Neural cell (in vitro differentiated cells): ENCODE data around the gene POLR3B. TPM values are rescaled to one million over a fixed set of nuclear protein-coding genes. Genes with fewer than 3 reads are reported as not detected.

Experiments
- H2AFZ ChIP-seq: fragments of 200-600, 300-800 bp; sonication (generic), shearing (Covaris generic); 2 replicates; pipeline ENCODE4 v1.6.0; 2014; ENCODE audit warnings: low read depth, mild to moderate bottlenecking, antibody characterized with exemption, low read length, moderate library complexity
- H3F3A ChIP-seq: fragments of 200-600 bp; shearing (Covaris generic); 2 replicates; pipeline ENCODE4 v1.6.1; 2016; ENCODE audit warnings: mild to moderate bottlenecking, moderate library complexity, mixed read lengths, antibody characterized with exemption, low read length; ENCODE audit not compliant: insufficient read depth, poor library complexity, severe bottlenecking
- H3K27ac ChIP-seq: fragments of 200-600, 300-800 bp; sonication (generic), shearing (Covaris generic); 2 replicates; pipeline ENCODE4 v1.5.1; 2014; ENCODE audit warnings: mild to moderate bottlenecking, low read length, moderate library complexity
- H3K27me3 ChIP-seq: fragments of 300-800, 200-600 bp; sonication (generic), shearing (Covaris generic); 2 replicates; pipeline ENCODE4 v1.6.0; 2014; ENCODE audit warnings: mild to moderate bottlenecking, low read depth, low read length, moderate library complexity; ENCODE audit not compliant: insufficient read depth
- H3K36me3 ChIP-seq: fragments of 300-800, 200-600 bp; sonication (generic), shearing (Covaris generic); 2 replicates; pipeline ENCODE4 v1.5.1; 2014; ENCODE audit warnings: mild to moderate bottlenecking, antibody characterized with exemption, low read length, moderate library complexity; ENCODE audit not compliant: insufficient read depth
- H3K4me2 ChIP-seq: fragments of 300-800, 200-600 bp; sonication (generic), shearing (Covaris generic); 2 replicates; pipeline ENCODE4 v1.6.0; 2014; ENCODE audit warnings: mild to moderate bottlenecking, low read length
- H3K4me3 ChIP-seq: fragments of 300-800, 200-600 bp; sonication (generic), shearing (Covaris generic); 2 replicates; pipeline ENCODE4 v1.5.1; 2014; ENCODE audit warnings: mild to moderate bottlenecking, low read length, moderate library complexity
- H3K79me2 ChIP-seq: fragments of 200-600 bp; shearing (Covaris generic); replicated peaks from 2 replicates; pipeline ENCODE4 v1.6.0; 2014; ENCODE audit warnings: mild to moderate bottlenecking, low read length, moderate library complexity; ENCODE audit not compliant: insufficient read depth
- H3K9ac ChIP-seq: fragments of 300-800, 200-600 bp; sonication (generic), shearing (Covaris generic); 2 replicates; pipeline ENCODE4 v1.6.1; 2016; ENCODE audit warnings: mild to moderate bottlenecking, low read length, mixed read lengths
- H3K9me2 ChIP-seq: fragments of 200-600 bp; shearing (Covaris generic); 2 replicates; pipeline ENCODE4 v1.6.1; 2016; ENCODE audit warnings: mild to moderate bottlenecking, low read length, mixed read lengths; ENCODE audit not compliant: insufficient read depth
- H3K9me3 ChIP-seq: fragments of 200-600, 300-800 bp; sonication (generic), shearing (Covaris generic); 2 replicates; pipeline ENCODE4 v1.6.1; 2016; ENCODE audit warnings: mild to moderate bottlenecking, mixed run types, low read length, moderate library complexity, mixed read lengths
- H4K20me1 ChIP-seq: fragments of 200-600 bp; shearing (Covaris generic); 2 replicates; pipeline ENCODE4 v1.6.1; 2016; ENCODE audit warnings: mild to moderate bottlenecking, mixed run types; ENCODE audit not compliant: insufficient read depth
- EP300 ChIP-seq: fragments of 450-650 bp; conservative IDR thresholded peaks from 2 replicates; pipeline ENCODE4 v1.6.1; 2014; ENCODE audit warnings: antibody characterized with exemption, mild to moderate bottlenecking, moderate library complexity; ENCODE audit not compliant: poor library complexity, severe bottlenecking
- EZH2 ChIP-seq: fragments of 200-600, 300-800 bp; shearing (Covaris generic), sonication (generic); IDR thresholded peaks from 2 replicates; pipeline ENCODE4 v1.6.1; 2014; ENCODE audit warnings: antibody characterized with exemption, low read length, borderline replicate concordance, mild to moderate bottlenecking; ENCODE audit not compliant: insufficient read depth, poor library complexity, severe bottlenecking
- MXI1 ChIP-seq: fragments of 450-650 bp; conservative IDR thresholded peaks from 2 replicates; pipeline ENCODE4 v1.6.1; 2014; ENCODE audit warnings: antibody characterized with exemption, mild to moderate bottlenecking; ENCODE audit not compliant: poor library complexity, severe bottlenecking
- POLR2AphosphoS5 ChIP-seq: IDR thresholded peaks from 2 replicates; pipeline ENCODE4 v1.6.1; 2012
- RAD21 ChIP-seq: fragments of 450-650 bp; conservative IDR thresholded peaks from 2 replicates; pipeline ENCODE4 v1.6.1; 2014; ENCODE audit warnings: antibody characterized with exemption, mild to moderate bottlenecking, moderate library complexity
- REST ChIP-seq: IDR thresholded peaks from 2 replicates; pipeline ENCODE4 v1.6.1; 2012; ENCODE audit warnings: borderline replicate concordance
- SMC3 ChIP-seq: fragments of 450-650 bp; conservative IDR thresholded peaks from 2 replicates; pipeline ENCODE4 v1.6.1; 2014; ENCODE audit warnings: antibody characterized with exemption, mild to moderate bottlenecking, moderate library complexity; ENCODE audit not compliant: poor library complexity
- TAF1 ChIP-seq: IDR thresholded peaks from 2 replicates; pipeline ENCODE4 v1.6.1; 2012; ENCODE audit warnings: low read depth
- polyA plus RNA-seq: library from polyadenylated mRNA; depleted of rRNA; stranded (reverse); fragments of >200 nt; gene quantifications from 2 replicates; pipeline ENCODE4 v1.2.3, GENCODE V29; 2014
- TF ChIP-seq, protein P1 (sequence below): fragments of 450-650 bp; IDR thresholded peaks from 2 replicates; pipeline ENCODE4 v1.5.1; 2014; ENCODE audit warnings: antibody characterized with exemption, mild to moderate bottlenecking, moderate library complexity; ENCODE audit not compliant: poor library complexity, severe bottlenecking

POLR3B gene
- polyA plus RNA-seq, 1 donor from 2014 or later, result 4.3 TPM

- no peaks in the 10 kb centered on the region for H3K27me3 ChIP-seq
- H4K20me1 ChIP-seq, result no peaks in the 10 kb centered on the region
- H3K27ac ChIP-seq, result no peak overlapping the region
- H3K4me2 ChIP-seq, result no peak overlapping the region
- TF ChIP-seq, protein P1, sequence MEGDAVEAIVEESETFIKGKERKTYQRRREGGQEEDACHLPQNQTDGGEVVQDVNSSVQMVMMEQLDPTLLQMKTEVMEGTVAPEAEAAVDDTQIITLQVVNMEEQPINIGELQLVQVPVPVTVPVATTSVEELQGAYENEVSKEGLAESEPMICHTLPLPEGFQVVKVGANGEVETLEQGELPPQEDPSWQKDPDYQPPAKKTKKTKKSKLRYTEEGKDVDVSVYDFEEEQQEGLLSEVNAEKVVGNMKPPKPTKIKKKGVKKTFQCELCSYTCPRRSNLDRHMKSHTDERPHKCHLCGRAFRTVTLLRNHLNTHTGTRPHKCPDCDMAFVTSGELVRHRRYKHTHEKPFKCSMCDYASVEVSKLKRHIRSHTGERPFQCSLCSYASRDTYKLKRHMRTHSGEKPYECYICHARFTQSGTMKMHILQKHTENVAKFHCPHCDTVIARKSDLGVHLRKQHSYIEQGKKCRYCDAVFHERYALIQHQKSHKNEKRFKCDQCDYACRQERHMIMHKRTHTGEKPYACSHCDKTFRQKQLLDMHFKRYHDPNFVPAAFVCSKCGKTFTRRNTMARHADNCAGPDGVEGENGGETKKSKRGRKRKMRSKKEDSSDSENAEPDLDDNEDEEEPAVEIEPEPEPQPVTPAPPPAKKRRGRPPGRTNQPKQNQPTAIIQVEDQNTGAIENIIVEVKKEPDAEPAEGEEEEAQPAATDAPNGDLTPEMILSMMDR, result no peak
- no peak for TF ChIP-seq RAD21
- no peak for TF ChIP-seq EZH2
- no peak for TF ChIP-seq POLR2AphosphoS5
- no peak for TF ChIP-seq TAF1
- TF ChIP-seq REST, result no peak
- no peak for TF ChIP-seq EP300
- TF ChIP-seq SMC3, result no peak
- no peak for TF ChIP-seq MXI1
- no peak overlapping the region for H3K9ac ChIP-seq
- no peak overlapping the region for H2AFZ ChIP-seq
- no peaks in the 10 kb centered on the region for H3F3A ChIP-seq
- H3K9me2 ChIP-seq, result no peaks in the 10 kb centered on the region
- H3K36me3 ChIP-seq, result no peaks in the 10 kb centered on the region
- H3K9me3 ChIP-seq, result no peaks in the 10 kb centered on the region
- H3K4me3 ChIP-seq, result no peak overlapping the region
- no peaks in the 10 kb centered on the region for H3K79me2 ChIP-seq
Observed at GRCh38 chr12:106369624-106370346, 12.2 kb downstream of the POLR3B start.

DNA sequence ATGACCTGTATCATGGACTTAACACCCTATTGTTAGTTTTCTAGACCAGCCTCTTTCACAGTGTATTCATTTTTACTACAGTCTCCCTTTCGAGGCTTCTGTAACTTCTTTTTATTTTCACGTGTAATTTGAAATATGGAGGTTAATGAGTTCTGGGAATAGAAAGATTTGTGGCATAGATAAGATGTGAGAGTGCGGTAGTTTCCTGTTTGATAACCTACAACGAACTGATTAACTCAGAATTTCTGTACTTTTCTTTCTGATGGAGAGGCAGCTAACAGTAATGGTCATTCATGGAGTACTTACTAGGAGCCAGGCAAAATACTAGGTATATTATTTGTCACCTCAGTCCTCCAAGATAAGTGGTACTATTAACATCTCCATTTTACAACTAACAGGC is 21.2 kb downstream of the POLR3B start:
- H3K9me3 ChIP-seq, result peaks cover 6% of the 10 kb centered on the region
- H4K20me1 ChIP-seq, result no peaks in the 10 kb centered on the region
- no peaks in the 10 kb centered on the region for H3K27me3 ChIP-seq
- no peak overlapping the region for H2AFZ ChIP-seq
- no peaks in the 10 kb centered on the region for H3F3A ChIP-seq
- H3K4me3 ChIP-seq, result no peak overlapping the region
- H3K4me2 ChIP-seq, result no peak overlapping the region
- no peaks in the 10 kb centered on the region for H3K9me2 ChIP-seq
- no peak overlapping the region for H3K27ac ChIP-seq
- TF ChIP-seq REST (no peak), RAD21 (no peak), EZH2 (no peak), TAF1 (no peak), POLR2AphosphoS5 (no peak), MXI1 (no peak), EP300 (no peak), SMC3 (no peak)
- TF ChIP-seq, protein P1, result no peak
- H3K9ac ChIP-seq, result no peak overlapping the region
- H3K36me3 ChIP-seq, result peaks cover 17% of the 10 kb centered on the region
- H3K79me2 ChIP-seq, result no peaks in the 10 kb centered on the region
